Kidney (tissue), 14 donors: Measurements from ENCODE around the gene SLC41A3. TPM values are rescaled to one million over a fixed set of nuclear protein-coding genes. Genes with fewer than 3 reads are reported as not detected.

Experiments used
- DNase-seq, 5 donors: peaks; one replicate each; pipeline ENCODE4 v3.0.0-alpha.2; 2013 to 2020
- FAIRE-seq: peaks from 2 replicates; lab custom pipeline; 2012; peaks lifted over from hg19 to GRCh38; lab: Jason Lieb, UNC
- H3K27ac ChIP-seq, 2 donors: one replicate each; pipeline ENCODE4 v1.7.0; 2013; ENCODE audit warnings: low read depth in 2 of 2, low read length in 2 of 2, inconsistent platforms in 1 of 2
- H3K27me3 ChIP-seq: one replicate; pipeline ENCODE4 v1.7.1; 2013; ENCODE audit warnings: low read length, inconsistent platforms; ENCODE audit not compliant: control insufficient read depth, insufficient read depth
- H3K36me3 ChIP-seq, 3 donors: one replicate each; pipeline versions ENCODE4 v1.7.0 to v1.7.1; 2013; ENCODE audit warnings: low read length in 3 of 3, control low read depth in 1 of 3, inconsistent platforms in 1 of 3; ENCODE audit not compliant: insufficient read depth in 3 of 3, control insufficient read depth in 2 of 3
- H3K4me1 ChIP-seq, 3 donors: one replicate each; pipeline versions ENCODE4 v1.7.0 to v1.7.1; 2013; ENCODE audit warnings: low read length in 3 of 3, inconsistent platforms in 1 of 3, low read depth in 1 of 3; ENCODE audit not compliant: control insufficient read depth in 2 of 3, insufficient read depth in 2 of 3
- H3K4me3 ChIP-seq, 3 donors: one replicate each; pipeline versions ENCODE4 v1.7.0 to v1.8.1; 2013; ENCODE audit warnings: low read length in 3 of 3, control low read depth in 1 of 3, inconsistent platforms in 1 of 3
- H3K9ac ChIP-seq, 3 donors: one replicate each; pipeline versions ENCODE4 v1.7.0 to v1.7.1; 2013; ENCODE audit warnings: low read length in 3 of 3, control low read depth in 1 of 3, inconsistent platforms in 1 of 3
- H3K9me3 ChIP-seq, 3 donors: one replicate each; pipeline versions ENCODE4 v1.7.0 to v1.7.1; 2013; ENCODE audit warnings: low read length in 3 of 3, control low read depth in 1 of 3, inconsistent platforms in 1 of 3; ENCODE audit not compliant: control insufficient read depth in 2 of 3, insufficient read depth in 1 of 3
- CTCF ChIP-seq: IDR thresholded peaks from 3 replicates; pipeline ENCODE4 v1.5.1; 2012; ENCODE audit warnings: mild to moderate bottlenecking, moderate library complexity, borderline replicate concordance; ENCODE audit not compliant: insufficient read depth; ENCODE audit errors: extremely low read depth
- intact Hi-C: fragments of 100-400 bp; cut with DNase I; formaldehyde crosslinking; loops from one replicate; pipeline ENCODE4 v1.11.1; 2022
- polyA plus RNA-seq: library from polyadenylated mRNA; stranded (reverse); fragments of 350-450 nt; fragmentation: Illumina TruSeq; extraction: RNeasy Lipid Tissue Mini Kit (QIAGEN cat#74804); gene quantifications from one replicate; pipeline ENCODE4 v1.2.3, GENCODE V29; 2014; ENCODE audit warnings: low read depth, low replicate concordance; ENCODE audit not compliant: insufficient read depth
- total RNA-seq: library from RNA; stranded (reverse); fragmentation: NEBNext Ultra II Directional; extraction: Animal tissue kit (Norgen Biotek cat#: 25700); gene quantifications from one replicate; pipeline ENCODE4 v1.2.1, GENCODE V29; 2021
- donor health status: control.
- donor health status: control.
- donor health status: control.
- donor health status: control.
- donor health status: control.
- donor health status: DM: yes; HTN: yes; CAD: no.
- donor health status: Normal renal cell carcinoma (clear cell type).

The SLC41A3 gene
- total and polyA plus RNA-seq, 2 donors from 2014 or later: 31.6 to 74.3 TPM

- peak in 1 of 5 donors; percentile 6 for DNase-seq
- H3K27me3 ChIP-seq: no peaks in the 10 kb centered on the region
- FAIRE-seq: no peak
Observed at GRCh38 chr3:126022741-126023359, 61.1 kb downstream of the SLC41A3 start.

GRCh38 chr3:126021702-126022101, 62.2 kb downstream of the SLC41A3 start:
- Histone ChIP-seq H3K27ac (no peak overlapping the region), H3K4me1 (no peaks in the 10 kb centered on the region), H3K4me3 (no peak overlapping the region), H3K9ac (no peak overlapping the region), H3K36me3 (peaks cover 0 to 6% (median 0%) of the 10 kb centered on the region in 3 donors), H3K9me3 (no peaks in the 10 kb centered on the region), H3K27me3 (no peaks in the 10 kb centered on the region)
- no peak for TF ChIP-seq CTCF
- no peak for FAIRE-seq
- peak in 3 of 5 donors; percentile 6 to 19 (median 12) for DNase-seq
- intact Hi-C loops: no loop called here

More at GRCh38 chr3:126022741-126023359, 61.1 kb downstream of the SLC41A3 start:
- Histone ChIP-seq H3K9me3 (peaks cover 0 to 4% (median 0%) of the 10 kb centered on the region in 3 donors), H3K9ac (no peak overlapping the region), H3K4me3 (no peak overlapping the region), H3K4me1 (no peaks in the 10 kb centered on the region), H3K27ac (no peak overlapping the region), H3K36me3 (peaks cover 0 to 6% (median 0%) of the 10 kb centered on the region in 3 donors)
- intact Hi-C loops: no loop called here
- TF ChIP-seq CTCF: no peak

GRCh38 chr3:126021224-126021623, 62.7 kb downstream of the SLC41A3 start:
- peaks cover 0 to 8% (median 0%) of the 10 kb centered on the region in 3 donors for H3K36me3 ChIP-seq
- H3K9me3 ChIP-seq: no peaks in the 10 kb centered on the region
- no peak for FAIRE-seq
- H3K27ac ChIP-seq: no peak overlapping the region
- no peaks in the 10 kb centered on the region for H3K4me1 ChIP-seq
- no peak for TF ChIP-seq CTCF
- peak in 4 of 5 donors; percentile 73 to 88 (median 81) for DNase-seq
- H3K4me3 ChIP-seq: no peak overlapping the region
- H3K9ac ChIP-seq: no peak overlapping the region
- no peaks in the 10 kb centered on the region for H3K27me3 ChIP-seq
- intact Hi-C loops: no loop called here
